H1 (cell line): Measurements from ENCODE around the gene KDM6A. TPM values are rescaled to one million over a fixed set of nuclear protein-coding genes. Genes with fewer than 3 reads are reported as not detected.

Source experiments
- CTCF ChIA-PET: fragments of 300-600 bp; sonication (Branson Sonifier 250); formaldehyde crosslinking; loops from one replicate; lab custom pipeline; 2021; ENCODE audit not compliant: partially characterized antibody; lab: Charles Lee
- POLR2A ChIA-PET: fragments of 300-600 bp; sonication (Branson Sonifier 250); formaldehyde crosslinking; loops from one replicate; lab custom pipeline; 2021; ENCODE audit warnings: inconsistent platforms; ENCODE audit not compliant: partially characterized antibody; lab: Charles Lee
- DNase-seq, 2 experiments: peaks; one replicate each; pipeline versions ENCODE4 v3.0.0 to v3.0.0-alpha.2; 2010 to 2022; ENCODE audit warnings: low spot score in 2 of 2, low read depth in 1 of 2, mixed read lengths in 1 of 2
- FAIRE-seq: peaks from 2 replicates; lab custom pipeline; 2011; peaks lifted over from hg19 to GRCh38; lab: Jason Lieb, UNC
- H2AFZ ChIP-seq: 2 replicates; pipeline ENCODE4 v1.8.1; 2012; ENCODE audit warnings: low read length, inconsistent platforms
- H2AK5ac ChIP-seq: 2 replicates; pipeline ENCODE4 v1.6.1; 2013; ENCODE audit warnings: low read depth, low read length
- H2BK120ac ChIP-seq: replicated peaks from 2 replicates; pipeline ENCODE3; 2013; ENCODE audit warnings: low read depth, low read length, inconsistent platforms
- H2BK12ac ChIP-seq: 2 replicates; pipeline ENCODE4 v1.6.1; 2013; ENCODE audit warnings: low read depth, low read length
- H2BK15ac ChIP-seq: 2 replicates; pipeline ENCODE4 v1.6.1; 2013; ENCODE audit warnings: low read length
- H2BK20ac ChIP-seq: 2 replicates; pipeline ENCODE4 v1.6.1; 2013; ENCODE audit warnings: low read length
- H2BK5ac ChIP-seq: 2 replicates; pipeline ENCODE4 v1.6.1; 2013; ENCODE audit warnings: low read depth, low read length
- H3K14ac ChIP-seq: 2 replicates; pipeline ENCODE4 v1.6.1; 2013; ENCODE audit warnings: inconsistent platforms; ENCODE audit not compliant: insufficient read length
- H3K18ac ChIP-seq: 2 replicates; pipeline ENCODE4 v1.6.1; 2013; ENCODE audit warnings: low read length; ENCODE audit errors: extremely low read depth
- H3K23ac ChIP-seq: 2 replicates; pipeline ENCODE4 v1.6.1; 2013; ENCODE audit warnings: inconsistent platforms; ENCODE audit not compliant: insufficient read length
- H3K23me2 ChIP-seq: 2 replicates; pipeline ENCODE4 v1.6.1; 2013; ENCODE audit warnings: low read depth, low read length
- H3K27ac ChIP-seq: 2 replicates; pipeline ENCODE4 v1.6.1; 2011; ENCODE audit warnings: low read depth, low read length, inconsistent platforms
- H3K27me3 ChIP-seq, 4 experiments: replicated peaks in 1 of 4; 1 replicate in 1 of 4; 2 replicates in 3 of 4; pipeline versions ENCODE4 v1.6.1 to v1.8.1; 2011 to 2013; ENCODE audit warnings: low read length in 3 of 4, mild to moderate bottlenecking in 3 of 4, inconsistent platforms in 2 of 4, mixed read lengths in 2 of 4, moderate library complexity in 1 of 4; ENCODE audit not compliant: control insufficient read depth in 3 of 4, insufficient read depth in 3 of 4; ENCODE audit errors: extremely low read depth in 1 of 4
- H3K36me3 ChIP-seq, 4 experiments: 2 replicates each; pipeline versions ENCODE4 v1.6.1 to v1.8.1; 2011 to 2013; ENCODE audit warnings: mild to moderate bottlenecking in 4 of 4, low read length in 3 of 4, moderate library complexity in 2 of 4, control low read depth in 1 of 4, inconsistent platforms in 1 of 4; ENCODE audit not compliant: insufficient read depth in 4 of 4, control insufficient read depth in 2 of 4
- H3K4ac ChIP-seq: replicated peaks from 2 replicates; pipeline ENCODE3; 2013; ENCODE audit warnings: low read length, low read depth, mixed read lengths, inconsistent platforms; ENCODE audit not compliant: insufficient read length
- H3K4me1 ChIP-seq, 4 experiments: replicated peaks in 1 of 4; 1 replicate in 1 of 4; 2 replicates in 3 of 4; pipeline versions ENCODE4 v1.6.1 to v1.8.1; 2011 to 2013; ENCODE audit warnings: low read length in 3 of 4, inconsistent platforms in 2 of 4, mixed read lengths in 1 of 4; ENCODE audit not compliant: insufficient read depth in 4 of 4, control insufficient read depth in 3 of 4
- H3K4me2 ChIP-seq, 2 experiments: 2 replicates each; pipeline versions ENCODE4 v1.6.1 to v1.8.1; 2011 to 2013; ENCODE audit warnings: low read depth in 2 of 2, low read length in 2 of 2, control low read depth in 1 of 2, inconsistent platforms in 1 of 2, mild to moderate bottlenecking in 1 of 2; ENCODE audit not compliant: insufficient read depth in 1 of 2
- H3K4me3 ChIP-seq, 4 experiments: fragments of 200-600, 300-600 bp in 1 of 4; sonication (generic), shearing (Covaris generic), sonication (Bioruptor Twin) in 1 of 4; 2 replicates each; pipeline versions ENCODE4 v1.5.1 to v1.8.1; 2011 to 2016; ENCODE audit warnings: low read length in 4 of 4, low read depth in 3 of 4, control low read depth in 2 of 4, inconsistent platforms in 2 of 4, mild to moderate bottlenecking in 2 of 4, mixed read lengths in 1 of 4, moderate library complexity in 1 of 4; ENCODE audit not compliant: insufficient read depth in 2 of 4; ENCODE audit errors: extremely low read depth in 1 of 4
- H3K56ac ChIP-seq: replicated peaks from 2 replicates; pipeline ENCODE3; 2013; ENCODE audit warnings: low read depth, mild to moderate bottlenecking, mixed read lengths, low read length, inconsistent platforms; ENCODE audit not compliant: insufficient read length
- H3K79me1 ChIP-seq: 2 replicates; pipeline ENCODE4 v1.6.1; 2013; ENCODE audit warnings: low read depth, low read length, control low read depth
- H3K79me2 ChIP-seq, 2 experiments: 2 replicates each; pipeline versions ENCODE4 v1.6.1 to v1.8.1; 2012 to 2013; ENCODE audit warnings: low read length in 2 of 2, mild to moderate bottlenecking in 2 of 2, inconsistent platforms in 1 of 2; ENCODE audit not compliant: insufficient read depth in 2 of 2, control insufficient read depth in 1 of 2
- H3K9ac ChIP-seq, 4 experiments: replicated peaks in 1 of 4; 1 replicate in 1 of 4; 2 replicates in 3 of 4; pipeline versions ENCODE4 v1.6.1 to v1.8.1; 2011 to 2013; ENCODE audit warnings: low read depth in 3 of 4, low read length in 3 of 4, control low read depth in 2 of 4, mild to moderate bottlenecking in 2 of 4, moderate library complexity in 2 of 4, inconsistent platforms in 1 of 4; ENCODE audit errors: extremely low read depth in 1 of 4
- H3K9me3 ChIP-seq, 2 experiments: 2 replicates each; pipeline versions ENCODE4 v1.6.1 to v1.8.1; 2012 to 2013; ENCODE audit warnings: mild to moderate bottlenecking in 2 of 2, moderate library complexity in 2 of 2, control low read depth in 1 of 2, inconsistent platforms in 1 of 2, low read depth in 1 of 2, low read length in 1 of 2, mixed read lengths in 1 of 2; ENCODE audit not compliant: insufficient read depth in 2 of 2
- H4K20me1 ChIP-seq, 2 experiments: replicated peaks in 1 of 2; 2 replicates each; pipeline versions ENCODE3 to v1.8.1; 2011 to 2013; ENCODE audit warnings: inconsistent platforms in 2 of 2, low read length in 2 of 2, mild to moderate bottlenecking in 1 of 2; ENCODE audit not compliant: insufficient read depth in 2 of 2, control insufficient read depth in 1 of 2
- H4K5ac ChIP-seq: 2 replicates; pipeline ENCODE4 v1.6.1; 2013; ENCODE audit warnings: low read length, low read depth, mixed read lengths, inconsistent platforms; ENCODE audit not compliant: insufficient read length
- H4K8ac ChIP-seq: 2 replicates; pipeline ENCODE4 v1.8.0; 2013; ENCODE audit warnings: mild to moderate bottlenecking, moderate library complexity, low read length, inconsistent platforms; ENCODE audit not compliant: insufficient read depth; ENCODE audit errors: extremely low read depth
- H4K91ac ChIP-seq: replicated peaks from 2 replicates; pipeline ENCODE3; 2013; ENCODE audit warnings: low read length, mixed read lengths, inconsistent platforms; ENCODE audit not compliant: insufficient read length
- FOSL1 ChIP-seq: IDR thresholded peaks from 2 replicates; pipeline ENCODE4 v1.6.1; 2011; ENCODE audit warnings: mild to moderate bottlenecking, low read depth, low read length, moderate library complexity; ENCODE audit not compliant: insufficient read depth
- PHF8 ChIP-seq: fragments of 200-600 bp; sonication (generic); conservative IDR thresholded peaks from 2 replicates; pipeline ENCODE4 v1.7.1; 2012; ENCODE audit warnings: low read depth, mild to moderate bottlenecking, inconsistent platforms, low read length, moderate library complexity
- RAD21 ChIP-seq, 2 experiments: IDR thresholded peaks in 1 of 2; conservative IDR thresholded peaks in 1 of 2; 2 replicates each; pipeline ENCODE4 v1.6.1; 2011; ENCODE audit warnings: low read depth in 2 of 2, low read length in 2 of 2, improper control_type of control experiment in 1 of 2, inconsistent platforms in 1 of 2, mild to moderate bottlenecking in 1 of 2, moderate library complexity in 1 of 2
- SAP30 ChIP-seq: fragments of 300-600 bp; sonication (generic); IDR thresholded peaks from 2 replicates; pipeline ENCODE4 v1.7.1; 2012; ENCODE audit warnings: low read length, moderate library complexity, mild to moderate bottlenecking, inconsistent platforms; ENCODE audit not compliant: insufficient read depth, insufficient replicate concordance
- TEAD4 ChIP-seq: IDR thresholded peaks from 2 replicates; pipeline ENCODE4 v1.6.1; 2012; ENCODE audit warnings: low read depth, low read length, inconsistent platforms, mixed read lengths
- WGBS, 2 experiments: shearing (Covaris generic) in 1 of 2; methylation state at CpG; one replicate each; pipeline versions ENCODE4 v1.1.6 to v1.1.7; 2013 to 2015; ENCODE audit warnings: low lambda C conversion rate in 2 of 2, mixed read lengths in 2 of 2, inconsistent platforms in 1 of 2, low coverage in 1 of 2, missing lambda C conversion rate in 1 of 2; ENCODE audit not compliant: insufficient replicate concordance in 2 of 2, insufficient coverage in 1 of 2, insufficient read length in 1 of 2; ENCODE audit errors: extremely low coverage in 1 of 2, missing lambda C conversion rate in 1 of 2; 5-methylcytosine and 5-hydroxymethylcytosine counted together
- polyA plus RNA-seq, 7 experiments: library from polyadenylated mRNA; depleted of rRNA in 3 of 7; stranded (reverse) in 5 of 7; unstranded in 2 of 7; fragments of >200 nt in 5 of 7; fragments of 200-250 nt in 2 of 7; gene quantifications; 1 replicate in 5 of 7; 2 replicates in 1 of 7; 4 replicates in 1 of 7; pipeline versions ENCODE4 v1.2.1 to v1.2.3, GENCODE V29; 2011 to 2013; ENCODE audit warnings: missing spikeins in 2 of 7, mixed read lengths in 2 of 7
- total RNA-seq: library from RNA; stranded (reverse); fragmentation: NEBNext Ultra II Directional; extraction: Animal tissue kit (Norgen Biotek cat#: 25700); gene quantifications from 2 replicates; pipeline ENCODE4 v1.2.1, GENCODE V29; 2021

The KDM6A gene
- total and polyA plus RNA-seq, 2 of the 8 experiments (the other 6 are each of a cell fraction or from before 2014, with no cell fraction given) = 43.5 to 58.4 TPM

DNA sequence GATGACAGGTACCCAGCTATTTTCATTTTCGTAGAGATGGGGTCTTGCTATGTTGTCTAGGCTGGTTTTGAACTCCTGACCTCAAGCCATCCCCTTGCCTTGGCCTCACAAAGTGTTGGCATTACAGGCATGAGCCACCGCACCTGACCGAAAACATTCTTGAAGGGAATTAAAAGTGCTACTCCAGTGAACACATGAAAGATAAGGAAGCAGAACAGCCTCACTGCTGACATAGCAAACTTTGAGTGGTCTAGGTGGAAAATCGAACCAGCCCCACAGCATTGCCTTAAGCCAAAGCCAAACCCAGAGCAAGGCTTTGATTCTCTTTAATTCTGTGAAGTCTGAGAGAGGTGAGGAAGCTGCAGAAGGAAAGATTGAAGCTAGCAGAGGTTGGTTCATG is 65.1 kb downstream of the KDM6A start:
- Histone ChIP-seq H3K36me3 (no peaks in the 10 kb centered on the region), H2BK20ac (no peak overlapping the region), H4K91ac (no peak overlapping the region), H3K79me2 (peaks cover 0 to 94% of the 10 kb centered on the region in 2 experiments; a peak in 3 of 4 replicates), H2BK12ac (no peak overlapping the region), H3K4me1 (no peaks in the 10 kb centered on the region), H3K18ac (no peak overlapping the region), H3K9ac (no peak overlapping the region), H3K23me2 (no peaks in the 10 kb centered on the region), H2BK15ac (no peak overlapping the region), H3K27me3 (no peaks in the 10 kb centered on the region), H4K5ac (no peak overlapping the region), H3K23ac (no peak overlapping the region), H4K8ac (no peak overlapping the region), H2BK120ac (no peak overlapping the region), H3K56ac (no peak overlapping the region), H3K4ac (no peak overlapping the region), H3K14ac (no peak overlapping the region), H4K20me1 (no peaks in the 10 kb centered on the region), H3K79me1 (no peaks in the 10 kb centered on the region), H2BK5ac (no peak overlapping the region), H3K4me2 (no peak overlapping the region), H3K9me3 (no peaks in the 10 kb centered on the region), H3K27ac (no peak overlapping the region), H2AK5ac (no peak overlapping the region), H2AFZ (no peak overlapping the region), H3K4me3 (no peak overlapping the region)
- ChIA-PET CTCF (no interaction called here), POLR2A (interaction anchor here (1.2 kb wide), 1 partner anchor 14 kb away, joined by 4 read pairs; no protein-coding TSS in a partner anchor)
- 91% methylated on average over 3 of the region's 4 CpGs; no CpG with 5 or more reads in 1 of the 2 experiments for WGBS, 2 experiments
- DNase-seq = no peak
- FAIRE-seq = no peak
- TF ChIP-seq PHF8 = no peak
- TF ChIP-seq SAP30 = no peak
- TF ChIP-seq FOSL1 = no peak
- TF ChIP-seq TEAD4 = no peak
- no peak for TF ChIP-seq RAD21 (IDR thresholded peaks at IDR 0.05 in 1 of 2, conservative IDR thresholded peaks at IDR 0.05 in 1 of 2; ENCODE audit: low read depth in 2 of 2, low read length in 2 of 2)
